Kidney glomerular epithelial cell (primary cell): ENCODE data around the gene BICC1.
A peak's percentile ranks its signal among the peaks of the same experiment; 100 is the strongest.

Source experiments
- DNase-seq: peaks from one replicate; lab custom pipeline; 2025; lab: John Stamatoyannopoulos, UW

BICC1 gene

DNA sequence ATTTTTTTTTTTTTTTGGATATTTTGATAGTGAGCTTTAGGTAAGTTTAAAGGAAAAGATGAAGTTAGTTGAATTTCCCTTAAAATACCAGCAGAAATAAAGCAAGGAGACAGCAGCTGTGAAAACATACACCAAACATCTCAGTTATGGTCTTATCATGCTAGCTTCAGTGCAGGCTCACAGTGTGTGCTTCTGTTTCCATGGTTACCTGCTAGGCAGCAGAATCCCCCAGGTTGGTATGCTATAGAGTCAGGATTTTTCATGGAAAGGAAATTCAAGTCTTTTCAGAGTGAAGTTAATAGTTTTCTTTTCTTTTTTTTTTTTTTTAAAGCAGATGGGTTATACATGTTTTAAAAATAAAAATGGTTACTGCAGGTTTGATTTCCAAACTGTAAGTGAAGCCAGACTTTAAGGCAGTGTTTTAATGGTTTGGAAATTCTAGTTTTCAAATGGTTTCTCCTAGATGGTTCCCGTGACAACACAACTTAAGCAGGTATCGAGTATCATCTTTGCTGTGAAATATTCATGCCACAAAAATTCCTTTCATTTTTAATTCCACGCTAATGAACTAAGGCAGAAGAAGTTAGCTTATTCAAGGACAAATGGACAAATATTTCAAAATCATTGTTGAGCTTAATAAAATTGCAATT, 230.9 kb downstream of the BICC1 start:
- DNase-seq, result no peak

DNA sequence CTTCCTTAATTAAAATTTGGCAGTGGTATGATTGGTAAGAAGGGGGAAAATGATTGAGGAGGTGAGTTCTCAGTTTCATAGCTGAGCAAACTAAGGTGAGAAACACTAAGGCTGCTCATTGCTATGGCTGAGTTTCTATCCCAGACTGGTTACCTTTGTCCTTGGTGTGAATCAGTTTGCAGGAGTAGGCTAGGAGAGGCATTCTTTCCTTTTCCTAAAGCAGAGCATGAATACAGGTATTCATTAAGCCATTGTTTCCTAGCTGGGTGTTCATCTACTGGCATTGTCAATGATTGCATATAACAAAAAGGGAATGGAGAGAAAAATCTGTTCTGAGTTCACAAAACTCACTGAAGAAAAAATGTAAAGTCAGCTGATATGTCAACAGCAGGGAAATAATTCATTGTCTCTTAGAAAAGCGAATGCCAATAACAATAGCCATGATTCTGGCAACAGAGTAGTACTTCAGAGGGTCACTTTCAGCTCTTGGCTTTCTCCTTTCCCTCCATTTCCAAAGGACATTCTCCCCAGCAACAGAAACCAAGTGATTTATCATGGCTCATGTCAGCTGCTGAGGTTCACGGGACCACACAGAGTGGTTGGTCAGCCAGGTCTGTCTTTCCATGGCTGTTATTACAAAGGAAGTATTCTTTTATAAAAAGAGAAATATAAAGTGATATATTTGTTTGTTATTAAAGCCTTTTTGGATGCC, 234.0 kb downstream of the BICC1 start:
- no peak for DNase-seq

GRCh38 chr10:58747687-58748086, 235.0 kb downstream of the BICC1 start:
- no peak for DNase-seq

DNA sequence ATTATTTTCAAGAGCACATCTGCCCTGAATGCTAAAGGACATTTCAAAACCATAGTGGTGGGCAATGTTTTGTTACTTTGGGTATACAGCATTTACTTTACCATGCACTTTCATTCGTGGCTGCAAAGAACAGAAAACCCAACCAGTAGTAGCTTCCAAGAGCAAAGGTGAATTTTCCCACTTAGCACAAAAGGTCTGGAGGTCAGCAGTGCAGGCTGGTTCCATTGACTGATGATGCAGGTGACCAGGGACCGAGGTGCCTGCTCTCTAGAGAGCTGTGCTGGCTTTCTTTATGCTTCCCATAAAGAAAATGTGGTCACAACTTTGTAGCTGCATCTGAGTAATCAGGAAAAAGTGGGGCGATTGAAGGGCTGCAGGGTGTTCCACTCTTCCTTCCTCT, 240.0 kb downstream of the BICC1 start:
- no peak for DNase-seq

GRCh38 chr10:58753425-58753824, 240.8 kb downstream of the BICC1 start:
- no peak for DNase-seq

- DNase-seq, result no peak
Observed at GRCh38 chr10:58754469-58755339, 242.0 kb downstream of the BICC1 start.

GRCh38 chr10:58755340-58755610, 242.6 kb downstream of the BICC1 start:
- no peak for DNase-seq

DNA sequence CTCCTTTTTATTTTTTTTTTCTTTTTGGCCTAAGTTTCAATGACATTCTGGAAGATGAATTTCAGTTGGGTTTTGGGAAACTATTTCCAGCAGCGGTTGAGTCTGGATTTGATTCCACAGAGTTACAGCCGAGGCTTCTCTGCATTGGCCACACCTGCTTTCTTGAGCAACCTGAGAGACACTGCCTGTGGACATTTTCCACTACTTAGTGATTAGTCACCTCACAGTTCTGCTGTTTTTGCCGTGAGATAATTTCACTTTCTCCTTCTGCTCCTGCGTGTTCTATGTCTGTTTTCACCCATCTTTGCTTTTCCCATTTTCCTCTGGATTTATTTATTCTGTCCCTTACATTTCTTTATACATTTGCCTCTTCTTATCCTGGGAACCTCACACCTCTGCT, 243.0 kb downstream of the BICC1 start:
- DNase-seq, result peak; percentile 81

- DNase-seq, result peak; percentile 81
Observed at GRCh38 chr10:58756130-58756719, 243.6 kb downstream of the BICC1 start.

GRCh38 chr10:58757352-58758065, 244.8 kb downstream of the BICC1 start:
- no peak for DNase-seq

DNA sequence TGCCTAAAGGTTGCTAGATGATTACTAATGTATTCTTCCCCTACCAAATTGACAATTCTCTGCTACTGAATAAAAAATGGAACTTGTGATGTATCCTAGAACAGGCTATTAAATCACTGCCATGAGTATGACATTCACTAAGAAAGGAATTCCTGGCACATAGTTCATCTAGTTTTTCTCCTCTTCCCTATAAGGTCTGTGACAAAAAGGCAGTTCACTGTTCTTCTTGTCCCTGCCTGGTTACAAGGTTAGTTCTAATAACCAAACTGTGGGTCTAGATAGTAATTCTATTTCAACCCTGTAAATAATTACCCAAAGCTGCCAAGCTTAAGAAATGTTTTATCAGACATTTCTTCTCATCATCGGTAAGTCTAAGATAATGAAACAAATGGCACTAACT, 245.6 kb downstream of the BICC1 start:
- DNase-seq, result peak; percentile 28

DNA sequence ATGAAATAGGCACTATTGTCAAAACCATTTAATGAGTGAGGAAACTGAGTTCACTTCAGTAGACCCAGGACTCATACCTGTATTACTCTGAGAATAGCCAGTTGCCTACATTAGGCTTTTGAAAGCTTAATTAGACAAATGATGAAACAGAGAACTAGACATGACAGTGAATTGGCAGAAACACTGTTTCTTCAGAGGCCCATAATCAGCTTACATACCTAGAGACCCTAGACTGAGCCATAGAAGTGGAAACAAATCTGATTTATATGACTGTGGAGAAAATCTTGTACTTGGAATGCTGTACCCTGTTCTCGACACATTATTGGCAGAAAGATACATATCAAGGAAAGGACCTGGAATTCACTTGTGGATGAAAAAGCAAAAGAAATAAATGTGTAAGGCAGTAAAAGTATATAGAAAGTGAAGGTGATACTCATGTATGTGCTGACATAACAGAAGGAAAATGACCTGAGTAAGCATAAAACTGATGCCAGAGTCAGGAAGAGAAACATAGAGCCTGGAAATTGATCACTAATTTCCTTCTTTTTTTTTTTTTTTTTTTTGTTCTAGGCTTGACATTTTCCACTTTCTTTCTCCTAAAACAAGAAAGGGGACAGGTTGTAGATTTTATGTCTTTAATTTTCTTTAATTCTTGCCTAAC, 251.5 kb downstream of the BICC1 start:
- DNase-seq, result no peak

DNA sequence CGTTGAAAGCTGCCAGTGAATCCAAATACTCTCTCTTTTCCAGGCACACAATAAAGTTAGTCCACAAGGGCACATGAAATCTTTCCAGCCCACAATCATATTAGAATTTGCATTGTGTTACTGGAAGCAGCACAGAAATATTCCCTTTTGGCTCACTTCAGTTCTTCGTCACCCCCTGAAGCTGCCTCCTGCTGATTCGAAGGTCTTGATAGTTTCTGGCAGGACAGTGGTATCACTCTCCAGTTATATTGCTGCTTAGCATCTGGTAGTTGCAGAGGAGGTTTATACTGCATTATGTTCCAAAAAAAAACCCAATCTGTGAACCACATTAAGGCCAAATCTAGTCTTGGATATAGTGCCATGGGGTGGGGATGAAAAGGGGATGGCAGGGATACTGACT, 253.2 kb downstream of the BICC1 start:
- no peak for DNase-seq

GRCh38 chr10:58767652-58768051, 255.0 kb downstream of the BICC1 start:
- no peak for DNase-seq

- no peak for DNase-seq
Observed at GRCh38 chr10:58771863-58772262, 259.2 kb downstream of the BICC1 start.

DNA sequence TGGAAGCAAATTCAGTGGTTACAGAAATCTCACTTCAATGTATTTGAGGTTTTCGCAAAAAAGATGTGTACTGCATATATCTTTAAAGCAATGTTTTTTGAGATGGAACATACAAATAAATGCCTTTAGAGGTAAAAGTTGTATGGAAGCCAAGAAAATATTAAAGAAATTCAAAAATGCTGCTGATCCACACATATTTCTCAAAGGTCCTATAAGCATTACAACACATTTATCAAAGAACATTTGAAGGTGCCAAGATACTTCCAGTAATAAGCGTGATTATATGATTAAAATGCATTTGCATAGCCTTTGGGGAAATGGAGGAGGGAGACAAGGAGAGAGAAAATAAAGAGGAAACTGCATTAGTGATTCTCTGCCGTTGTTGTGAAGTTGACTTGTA, 260.1 kb downstream of the BICC1 start:
- no peak for DNase-seq

DNA sequence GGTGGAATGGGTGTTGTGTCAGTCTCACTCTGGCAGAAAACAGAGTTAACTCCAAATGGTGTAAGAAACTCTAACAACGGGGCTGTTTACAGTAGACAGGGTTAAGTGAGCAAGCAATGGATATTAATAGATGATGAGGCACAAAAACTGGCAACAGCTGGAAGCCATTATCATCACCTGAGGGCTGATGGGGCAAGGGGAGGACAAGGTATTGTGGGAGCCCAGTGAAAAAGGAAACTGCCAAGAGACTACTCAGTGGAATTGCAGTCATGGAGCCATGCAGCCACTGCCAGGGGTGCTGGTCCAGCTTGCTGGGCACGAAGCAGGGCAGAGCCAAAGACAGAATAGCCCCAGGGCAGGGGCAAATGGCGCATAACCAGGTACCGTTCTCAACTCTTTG, 260.7 kb downstream of the BICC1 start:
- no peak for DNase-seq

GRCh38 chr10:58773944-58774343, 261.3 kb downstream of the BICC1 start:
- DNase-seq, result no peak

DNA sequence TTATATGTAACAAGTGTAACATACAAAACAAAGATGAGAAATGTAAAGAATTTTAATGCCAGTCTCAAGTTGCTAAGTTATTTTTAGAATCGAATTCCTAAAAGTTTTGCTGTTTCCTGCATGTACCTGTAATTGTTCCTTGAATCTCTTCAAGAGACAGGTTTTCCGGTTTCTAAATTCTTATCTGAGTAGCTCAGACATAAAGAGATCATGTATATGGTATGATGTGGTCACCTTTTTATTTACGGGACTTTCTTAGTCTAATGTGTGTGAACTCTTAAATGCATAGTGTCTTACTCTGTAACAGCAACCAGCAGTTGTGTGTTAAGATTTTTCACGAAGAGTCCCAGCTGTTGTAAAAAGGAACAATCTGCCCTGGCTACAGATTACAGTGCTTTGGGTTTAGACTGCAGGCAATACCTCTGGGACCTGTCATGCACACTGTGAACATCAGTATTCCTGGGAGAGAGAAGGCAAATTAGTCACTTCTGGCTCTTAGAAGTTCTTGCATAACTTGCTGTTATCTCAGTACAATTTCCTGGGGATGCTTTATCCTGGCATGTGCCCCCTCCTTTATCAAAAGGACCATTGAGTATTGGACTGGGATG, 263.4 kb downstream of the BICC1 start:
- peak; percentile 66 for DNase-seq

- no peak for DNase-seq
Observed at GRCh38 chr10:58776568-58777318, 264.1 kb downstream of the BICC1 start.
